GM18505 (cell line): Measurements from ENCODE around the gene GTF3C1.

Experiments used
- ATAC-seq: cut with Tn5 transposase; IDR thresholded peaks from one replicate; pipeline ENCODE4 v1.9.1; 2021; ENCODE audit not compliant: unreplicated experiment
- POLR2A ChIP-seq: IDR thresholded peaks from 4 replicates; pipeline ENCODE4 v1.6.1; 2011; ENCODE audit warnings: borderline replicate concordance; ENCODE audit not compliant: insufficient read depth, insufficient read length; ENCODE audit errors: extremely low read depth

The GTF3C1 gene

GRCh38 chr16:27549746-27550581, at the start of gene GTF3C1, which contains the start of gene KATNIP:
GTF3C1 (minus strand) TSS chr16:27549913; CDS start chr16:27549890, 23 bp downstream.
KATNIP (plus strand) TSS chr16:27550144; CDS start chr16:27550171, 27 bp downstream.
- ATAC-seq, result peak; percentile 97
- peak; percentile 71 for TF ChIP-seq POLR2A

- no peak for ATAC-seq
- no peak for TF ChIP-seq POLR2A
These were observed 49.3 kb upstream of the GTF3C1 start for GRCh38 chr16:27598931-27599565.

- no peak for TF ChIP-seq POLR2A
- no peak for ATAC-seq
These were observed 48.5 kb upstream of the GTF3C1 start for GRCh38 chr16:27598220-27598619.

- no peak for ATAC-seq
- TF ChIP-seq POLR2A, result no peak
These were observed 47.6 kb upstream of the GTF3C1 start for GRCh38 chr16:27597361-27597760.

GRCh38 chr16:27596411-27596810, 46.7 kb upstream of the GTF3C1 start:
- TF ChIP-seq POLR2A, result no peak
- ATAC-seq, result no peak

GRCh38 chr16:27595993-27596392, 46.3 kb upstream of the GTF3C1 start:
- ATAC-seq, result no peak
- TF ChIP-seq POLR2A, result no peak

GRCh38 chr16:27595475-27595874, 45.8 kb upstream of the GTF3C1 start:
- no peak for TF ChIP-seq POLR2A
- no peak for ATAC-seq

GRCh38 chr16:27591837-27592236, 42.1 kb upstream of the GTF3C1 start:
- ATAC-seq, result no peak
- TF ChIP-seq POLR2A, result no peak

- no peak for ATAC-seq
These were observed 38.3 kb upstream of the GTF3C1 start for GRCh38 chr16:27588057-27588456.

GRCh38 chr16:27586711-27587110, 37.0 kb upstream of the GTF3C1 start:
- no peak for TF ChIP-seq POLR2A
- no peak for ATAC-seq

More at GRCh38 chr16:27588057-27588456, 38.3 kb upstream of the GTF3C1 start:
- no peak for TF ChIP-seq POLR2A

- TF ChIP-seq POLR2A, result no peak
- no peak for ATAC-seq
These were observed 35.5 kb upstream of the GTF3C1 start for GRCh38 chr16:27585200-27585599.

- TF ChIP-seq POLR2A, result no peak
- no peak for ATAC-seq
These were observed 33.9 kb upstream of the GTF3C1 start for GRCh38 chr16:27583634-27584033.

- no peak for TF ChIP-seq POLR2A
- ATAC-seq, result no peak
These were observed 33.2 kb upstream of the GTF3C1 start for GRCh38 chr16:27582883-27583282.
